COLO668 (cell line): ENCODE results near the gene AIG1.
"Not testable (repeated sequence)": the region's sequence is repeated elsewhere in the genome, so short reads cannot be mapped to it uniquely, and the experiment has no call there.

Experiments
- DNase-seq: peaks from one replicate; lab custom pipeline; 2025; ENCODE audit not compliant: unreplicated experiment; lab: John Stamatoyannopoulos, UW

AIG1 gene, protein sequence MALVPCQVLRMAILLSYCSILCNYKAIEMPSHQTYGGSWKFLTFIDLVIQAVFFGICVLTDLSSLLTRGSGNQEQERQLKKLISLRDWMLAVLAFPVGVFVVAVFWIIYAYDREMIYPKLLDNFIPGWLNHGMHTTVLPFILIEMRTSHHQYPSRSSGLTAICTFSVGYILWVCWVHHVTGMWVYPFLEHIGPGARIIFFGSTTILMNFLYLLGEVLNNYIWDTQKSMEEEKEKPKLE

DNA sequence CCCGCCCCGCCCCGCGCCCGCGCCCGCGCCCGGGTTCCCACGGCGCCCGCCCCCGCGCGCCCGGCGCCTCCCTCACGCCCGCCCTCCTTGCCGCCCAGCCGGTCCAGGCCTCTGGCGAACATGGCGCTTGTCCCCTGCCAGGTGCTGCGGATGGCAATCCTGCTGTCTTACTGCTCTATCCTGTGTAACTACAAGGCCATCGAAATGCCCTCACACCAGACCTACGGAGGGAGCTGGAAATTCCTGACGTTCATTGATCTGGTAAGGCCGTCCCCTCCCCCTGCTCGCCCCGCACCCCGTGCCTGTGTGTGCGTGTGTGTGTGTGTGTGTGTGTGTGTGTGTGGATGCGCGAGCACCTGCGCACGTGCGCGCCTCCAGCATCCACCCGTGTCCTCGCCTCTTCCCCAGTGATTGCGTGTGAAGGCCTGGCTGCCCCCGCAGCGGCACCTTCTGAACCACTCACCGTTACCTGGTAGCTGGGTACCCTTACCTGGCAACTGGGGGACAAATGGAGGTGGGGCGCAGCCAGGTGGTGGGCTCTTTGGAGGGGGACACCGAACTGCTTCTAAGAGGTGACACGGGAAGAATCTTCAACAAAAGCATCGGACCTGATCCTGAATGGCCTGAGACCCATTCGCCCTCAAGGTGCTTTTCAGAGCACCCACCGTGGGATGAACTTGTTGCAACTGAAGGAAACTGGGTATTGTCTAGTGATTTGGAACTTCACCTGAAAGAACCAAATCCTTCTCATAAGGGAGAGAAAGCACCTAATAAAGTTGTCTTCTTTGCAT is at the start of gene AIG1:
Gene AIG1, plus strand, starts transcription at position 84 of the 791 bp plus-strand sequence. Its CDS starts 37 bp downstream, at position 121.
- DNase-seq, result peak; percentile 72

DNA sequence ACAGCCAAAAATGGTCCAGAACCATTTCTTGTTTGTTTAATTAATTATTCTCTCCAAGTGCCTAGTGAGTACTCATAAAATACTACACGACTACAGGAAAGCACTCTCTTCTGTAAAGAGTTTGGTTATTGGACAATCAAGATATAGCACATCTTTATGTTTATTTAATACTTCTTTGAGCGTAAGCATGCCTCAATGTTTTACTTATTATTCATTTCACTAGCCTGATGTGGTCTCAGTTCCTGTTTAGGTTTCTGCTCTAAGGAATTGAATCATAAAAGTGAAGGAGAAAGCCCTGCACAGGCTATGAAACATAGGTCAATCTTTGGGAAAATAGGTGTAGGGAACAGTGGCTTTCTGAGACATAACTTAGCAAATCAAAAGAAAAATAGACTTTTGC is 45.9 kb upstream of the AIG1 start:
- no peak for DNase-seq

DNA sequence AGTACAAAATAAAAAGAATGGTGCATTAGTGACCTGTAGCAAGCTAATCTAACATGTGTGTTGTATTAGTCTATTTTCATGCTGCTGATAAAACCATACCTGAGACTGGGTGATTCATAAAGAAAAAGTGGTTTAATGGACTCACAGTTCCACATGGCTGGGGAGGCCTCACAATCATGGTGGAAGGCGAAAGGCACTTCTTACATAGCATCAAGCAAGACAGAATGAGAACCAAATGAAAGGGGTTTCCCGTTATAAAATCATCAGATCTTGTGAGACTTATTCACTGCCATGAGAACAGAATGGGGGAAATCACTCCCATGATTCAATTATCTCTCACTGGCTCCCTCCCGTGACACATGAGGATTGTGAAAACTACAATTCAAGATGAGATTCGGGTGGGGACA is 45.4 kb upstream of the AIG1 start:
- no peak for DNase-seq

DNA sequence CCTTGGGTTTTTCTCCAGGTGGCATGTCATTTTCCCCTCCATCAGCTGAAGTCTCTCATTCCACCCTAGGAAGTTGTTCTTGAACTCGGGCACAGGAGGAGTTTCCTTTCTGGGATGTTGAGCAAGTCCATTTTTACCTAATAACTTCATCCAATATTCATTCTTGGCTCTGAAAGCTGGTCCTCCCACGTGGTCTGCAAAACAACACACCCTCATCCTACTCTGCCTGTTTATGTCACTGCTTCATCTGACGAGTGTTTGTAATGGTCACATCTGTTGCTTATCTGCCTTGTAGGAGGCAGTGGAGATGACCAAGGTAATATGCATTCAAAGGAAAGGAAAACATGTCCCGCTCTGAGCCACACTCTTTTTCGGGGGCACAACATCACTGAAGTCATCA is 41.7 kb upstream of the AIG1 start:
- DNase-seq, result no peak

DNA sequence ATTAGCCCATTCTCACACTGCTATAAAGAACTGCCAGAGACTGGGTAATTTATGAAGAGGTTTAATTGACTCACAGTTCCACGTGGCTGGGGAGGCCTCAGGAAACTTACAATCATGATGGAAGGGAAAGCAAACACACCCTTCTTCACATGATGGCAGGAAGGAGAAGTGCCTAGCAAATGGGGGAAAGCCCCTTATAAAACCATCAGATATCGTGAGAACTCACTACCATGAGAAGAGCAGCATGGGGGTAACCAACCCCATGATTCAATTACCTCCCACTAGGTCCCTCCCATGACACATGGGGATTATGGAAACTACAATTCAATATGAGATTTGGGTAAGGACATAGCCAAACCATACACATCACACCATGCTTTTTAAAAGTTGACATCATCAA is 39.8 kb upstream of the AIG1 start:
- not testable (repeated sequence) for DNase-seq

DNA sequence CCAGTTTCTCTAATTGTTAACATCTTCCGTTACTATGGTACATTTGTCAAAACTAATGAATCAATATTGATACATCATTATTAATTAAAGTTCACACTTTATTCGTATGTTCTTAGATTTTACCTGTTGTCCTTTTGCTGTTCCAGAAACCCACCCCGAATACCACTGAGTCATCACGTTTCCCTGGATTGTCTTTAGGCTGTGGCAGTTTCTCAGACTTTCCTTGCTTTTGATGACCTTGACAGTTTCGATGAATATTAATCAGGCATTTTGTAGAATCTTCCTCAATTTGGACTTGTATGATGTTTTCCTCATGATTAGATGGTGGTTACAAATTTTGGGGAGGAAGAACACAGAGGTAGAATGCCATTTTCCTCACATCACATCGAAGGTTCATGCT is 39.1 kb upstream of the AIG1 start:
- no peak for DNase-seq

DNA sequence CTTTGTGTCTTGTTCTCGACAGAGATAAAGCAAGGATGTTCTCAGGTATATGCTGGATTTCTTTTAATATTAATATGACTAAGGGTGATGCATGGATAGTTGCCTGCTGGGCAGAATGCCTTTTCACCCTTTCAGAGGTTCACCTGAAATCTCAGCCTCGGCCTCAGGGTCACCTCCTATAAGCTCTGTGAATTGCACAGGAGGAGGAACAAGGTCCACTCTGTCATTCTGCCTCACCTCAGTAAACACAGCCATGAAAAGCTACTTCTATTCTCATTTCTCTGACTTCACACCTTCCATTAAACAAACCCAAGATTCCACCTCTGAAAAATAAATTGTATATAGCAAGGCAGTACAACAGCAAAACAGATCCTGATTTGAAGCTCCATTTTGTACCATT is 38.1 kb upstream of the AIG1 start:
- DNase-seq, result no peak

DNA sequence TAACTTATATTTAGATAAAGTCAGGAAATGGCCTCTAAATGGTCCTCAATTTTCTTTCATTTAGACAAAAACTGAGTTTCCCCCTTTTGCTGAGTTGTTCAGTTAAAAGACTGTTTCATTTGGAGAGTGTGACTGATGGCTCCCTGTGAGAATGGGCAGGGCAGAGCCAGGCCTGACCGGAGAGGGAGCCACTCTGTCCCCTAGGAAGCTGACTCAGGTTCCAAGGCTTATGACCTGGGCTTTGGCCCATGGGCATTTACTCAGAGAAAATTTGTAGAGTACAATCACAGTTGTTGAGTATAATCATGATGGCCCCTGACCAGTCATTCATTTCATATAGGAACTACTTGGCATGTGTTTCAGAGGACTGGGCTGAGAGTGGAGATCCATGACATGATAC is 37.0 kb upstream of the AIG1 start:
- DNase-seq, result no peak

DNA sequence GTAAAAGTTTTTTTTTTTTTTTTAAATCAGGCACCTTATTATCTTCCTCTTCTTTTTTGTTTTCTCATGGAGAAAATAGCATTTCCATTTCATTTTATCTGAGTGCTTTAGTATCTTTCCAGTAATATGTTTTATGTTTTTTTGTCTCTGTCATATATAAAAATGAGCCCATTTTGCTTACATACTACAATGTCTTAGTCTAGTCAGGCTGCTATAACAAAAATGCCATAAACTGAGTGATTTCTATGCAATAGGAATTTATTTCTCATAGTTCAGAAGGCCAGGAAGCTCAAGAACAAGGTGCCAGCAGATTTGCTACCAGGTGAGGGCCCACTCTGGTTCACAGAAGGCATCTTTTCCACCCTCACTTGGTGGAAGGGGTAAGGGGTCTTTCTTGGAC is 35.7 kb upstream of the AIG1 start:
- DNase-seq, result no peak

DNA sequence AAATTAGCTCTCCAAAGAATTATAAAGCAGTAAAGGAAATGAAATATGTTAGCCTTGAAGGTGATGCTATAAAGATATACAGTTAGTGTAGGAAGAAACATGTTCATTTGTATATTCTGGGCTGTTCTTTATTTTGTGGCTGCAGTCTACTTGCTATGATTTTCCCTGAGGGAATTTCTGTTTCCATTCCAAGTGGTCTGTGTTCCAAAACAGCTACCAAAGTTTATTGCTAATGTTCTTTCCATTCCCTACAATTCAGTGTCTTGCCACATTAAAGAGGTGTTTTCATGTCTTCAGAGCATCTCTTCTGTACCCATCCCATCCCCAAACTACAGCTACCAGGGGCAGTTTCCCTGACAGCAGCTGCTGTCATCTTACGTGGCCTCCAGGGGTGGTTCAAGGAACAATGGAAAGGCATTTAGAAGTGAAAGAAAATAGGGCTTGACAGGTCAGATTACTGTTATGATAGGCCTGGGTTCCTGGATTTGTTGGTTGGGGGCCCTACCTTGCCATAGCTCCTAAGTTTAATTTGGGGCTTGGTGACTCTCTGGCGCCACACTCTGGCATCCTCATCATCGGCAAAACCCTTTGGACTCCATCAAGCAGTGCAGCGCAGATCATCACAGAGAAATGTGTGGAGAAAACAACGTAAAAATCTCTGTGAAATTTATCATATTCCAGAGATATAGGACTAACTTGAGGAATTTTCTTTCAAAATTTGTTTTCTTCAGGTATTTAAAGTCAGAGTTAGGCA is 33.8 kb upstream of the AIG1 start:
- peak; percentile 13 for DNase-seq

DNA sequence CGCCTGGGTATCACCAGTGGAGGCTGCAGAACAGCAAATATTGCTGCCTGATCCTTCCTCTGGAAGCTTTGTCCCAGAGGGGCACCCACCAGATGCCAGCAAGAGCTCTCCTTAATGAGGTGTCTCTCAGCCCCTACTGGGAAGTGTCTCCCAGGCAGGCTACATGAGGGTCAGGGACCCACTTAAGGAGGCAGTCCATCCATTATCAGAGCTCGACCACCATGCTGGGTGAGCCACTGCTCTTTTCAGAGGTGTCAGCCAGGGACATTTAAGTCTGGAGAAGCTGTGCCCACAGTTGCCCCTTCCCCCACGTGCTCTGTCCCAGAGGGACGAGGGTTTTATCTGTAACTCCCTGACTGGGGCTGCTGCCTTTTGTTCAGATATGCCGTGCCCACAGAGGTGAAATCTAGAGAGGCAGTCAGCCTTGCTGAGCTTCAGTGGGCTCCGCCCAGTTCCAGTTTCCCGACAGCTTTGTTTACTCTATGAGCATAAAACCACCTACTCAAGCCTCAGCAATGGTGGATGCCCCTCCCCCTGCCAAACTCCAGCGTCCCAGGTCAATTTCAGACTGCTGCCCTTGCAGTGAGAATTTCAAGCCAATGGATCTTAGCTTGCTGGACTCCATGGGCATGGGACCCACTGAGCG is 25.9 kb upstream of the AIG1 start:
- peak; percentile 32 for DNase-seq

DNA sequence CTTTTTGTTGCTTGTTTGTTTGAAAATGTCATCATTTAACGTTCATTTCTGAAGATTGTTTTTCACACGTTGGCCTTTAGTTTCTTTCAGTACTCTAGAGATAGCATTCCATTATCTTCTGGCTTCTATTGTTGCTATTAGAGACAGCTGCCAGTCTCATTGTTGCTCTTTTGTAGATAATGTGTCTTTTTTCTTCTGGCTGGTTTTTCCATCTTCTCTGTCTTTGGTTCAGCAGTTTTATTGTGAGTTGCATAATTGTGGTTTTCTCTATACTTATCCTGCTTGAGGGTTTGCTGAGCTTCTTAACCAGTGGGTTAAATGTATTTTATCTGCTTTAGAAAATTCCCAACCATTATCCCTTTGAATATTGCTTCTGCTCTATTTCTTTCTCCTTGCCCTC is 23.2 kb upstream of the AIG1 start:
- DNase-seq, result no peak

DNA sequence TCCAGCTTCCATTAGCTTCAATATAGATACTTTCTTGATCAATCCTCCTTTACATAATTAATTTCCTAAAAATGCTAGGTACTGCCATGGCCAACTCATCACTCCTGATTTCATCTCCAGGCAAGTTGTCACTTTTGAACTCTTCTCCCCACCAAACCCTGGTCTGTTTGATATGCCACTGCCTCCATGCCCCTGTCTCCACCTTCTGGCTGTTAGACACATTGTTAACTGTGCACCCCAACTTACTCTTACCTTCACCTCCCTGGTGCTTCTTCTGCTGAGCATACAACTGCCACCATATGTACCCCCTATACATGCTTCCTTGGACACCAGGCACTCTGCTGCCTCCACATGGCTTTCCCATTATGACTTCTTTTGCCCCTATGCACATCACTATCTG is 21.9 kb upstream of the AIG1 start:
- no peak for DNase-seq

DNA sequence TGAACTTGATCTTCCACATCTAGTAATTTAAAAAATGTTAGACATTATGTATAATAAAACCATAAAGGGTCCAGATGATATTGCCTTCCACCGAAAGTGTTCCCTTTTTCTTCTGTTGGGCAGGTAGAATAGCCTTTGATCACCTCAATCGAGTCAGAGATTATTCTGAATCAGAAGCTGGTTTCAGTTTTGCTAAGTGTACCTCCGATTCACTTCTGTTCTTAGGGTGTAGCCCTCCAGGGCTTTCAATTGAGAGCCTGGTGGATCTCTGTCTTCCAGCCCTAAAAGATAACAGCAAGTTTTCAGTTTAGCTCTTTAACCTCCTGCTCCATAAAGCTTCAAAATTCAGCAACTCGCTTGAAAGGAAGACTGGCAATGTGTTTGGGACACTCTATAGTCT is 21.1 kb upstream of the AIG1 start:
- no peak for DNase-seq

DNA sequence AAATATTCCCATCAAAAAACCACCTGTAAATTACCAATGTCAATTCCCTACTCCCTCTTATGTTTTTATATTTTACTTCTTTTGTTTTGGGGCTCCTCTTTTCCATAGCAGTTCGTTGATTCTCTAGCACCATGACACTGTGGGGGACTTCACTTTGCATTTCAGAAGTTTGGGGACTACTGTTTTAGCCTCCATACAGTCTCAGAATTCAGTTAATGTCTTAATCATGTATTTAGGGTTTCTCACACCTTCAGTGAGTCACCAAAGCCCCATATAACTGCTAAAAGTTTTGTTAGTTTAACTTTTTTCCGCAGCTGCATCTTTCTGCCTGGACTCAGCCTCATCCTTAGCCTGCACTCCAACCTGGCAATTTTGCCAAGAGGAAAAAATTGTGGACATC is 20.7 kb upstream of the AIG1 start:
- no peak for DNase-seq

DNA sequence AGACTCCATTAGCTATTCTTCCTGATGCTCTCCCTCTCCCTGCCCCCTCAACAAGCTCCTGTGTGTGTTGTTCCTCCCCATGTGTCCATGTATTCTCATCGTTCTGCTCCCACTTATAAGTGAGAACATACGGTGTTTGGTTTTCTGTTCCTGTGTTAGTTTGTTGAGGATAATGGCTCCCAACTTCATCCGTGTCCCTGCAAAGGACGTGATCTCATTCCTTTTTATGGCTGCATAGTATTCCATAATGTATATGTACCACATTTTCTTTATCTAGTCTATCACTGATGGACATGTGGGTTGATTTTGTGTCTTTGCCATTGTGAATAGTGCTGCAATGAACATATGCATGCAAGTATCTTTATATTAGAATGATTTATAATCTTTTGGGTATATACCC is 16.3 kb upstream of the AIG1 start:
- not testable (repeated sequence) for DNase-seq

DNA sequence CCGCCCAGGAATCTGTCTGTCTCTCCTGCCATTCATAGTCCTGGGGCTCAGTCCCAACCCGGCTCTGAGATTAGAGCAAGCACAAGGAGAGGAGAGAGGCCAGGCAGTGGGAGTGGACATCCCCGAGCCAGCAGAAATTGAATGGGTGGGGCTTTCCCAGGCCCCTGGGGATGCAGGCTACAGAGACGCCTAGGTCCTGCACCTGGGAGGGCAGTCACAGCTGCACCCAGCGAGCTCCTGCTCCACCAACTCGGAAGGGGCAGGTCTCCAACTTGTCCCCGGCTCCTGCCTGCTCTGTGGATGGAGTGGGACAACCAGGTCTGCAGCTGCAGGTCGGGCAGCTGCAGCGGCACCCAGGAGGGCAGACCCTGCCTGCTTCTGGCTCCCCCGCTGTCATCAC is 11.1 kb upstream of the AIG1 start:
- no peak for DNase-seq

DNA sequence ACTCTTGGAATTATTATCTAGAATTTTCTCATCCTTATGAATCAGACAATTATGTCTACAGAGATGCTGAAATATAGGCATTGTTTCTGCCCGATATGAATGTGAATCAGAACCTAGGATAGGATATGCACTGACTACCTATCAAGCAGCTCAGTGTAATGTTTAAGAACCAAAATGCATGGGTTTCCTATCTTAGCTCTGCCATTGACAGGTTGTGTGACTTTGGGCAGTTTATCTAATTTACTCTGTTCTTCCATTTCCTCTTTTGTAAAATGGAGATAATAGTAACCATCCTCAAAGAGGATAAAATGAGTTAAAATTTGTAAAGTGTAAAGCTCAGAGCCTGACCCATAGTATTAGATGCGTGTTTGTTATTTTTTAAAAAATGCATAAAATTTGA is 10.2 kb upstream of the AIG1 start:
- DNase-seq, result no peak

DNA sequence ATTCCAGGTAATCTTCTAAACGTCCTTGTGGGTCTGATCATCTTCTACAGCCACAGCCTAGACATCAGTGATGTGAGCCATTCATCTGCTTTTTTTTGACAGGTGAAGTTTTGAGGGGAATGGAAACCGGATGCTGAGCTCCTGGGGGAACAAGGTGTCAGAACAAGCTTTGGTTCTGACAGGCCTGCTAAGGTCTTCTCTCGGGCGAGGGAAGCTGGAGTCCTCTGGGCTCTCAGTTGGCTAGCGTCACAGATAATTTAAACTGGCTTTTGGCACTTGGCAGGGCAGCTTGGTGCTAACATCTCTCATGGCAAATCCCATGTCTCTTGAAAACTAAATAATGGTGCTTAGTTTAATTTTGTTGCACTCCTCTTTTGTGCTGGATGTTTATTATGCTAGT is 8.4 kb upstream of the AIG1 start:
- no peak for DNase-seq

DNA sequence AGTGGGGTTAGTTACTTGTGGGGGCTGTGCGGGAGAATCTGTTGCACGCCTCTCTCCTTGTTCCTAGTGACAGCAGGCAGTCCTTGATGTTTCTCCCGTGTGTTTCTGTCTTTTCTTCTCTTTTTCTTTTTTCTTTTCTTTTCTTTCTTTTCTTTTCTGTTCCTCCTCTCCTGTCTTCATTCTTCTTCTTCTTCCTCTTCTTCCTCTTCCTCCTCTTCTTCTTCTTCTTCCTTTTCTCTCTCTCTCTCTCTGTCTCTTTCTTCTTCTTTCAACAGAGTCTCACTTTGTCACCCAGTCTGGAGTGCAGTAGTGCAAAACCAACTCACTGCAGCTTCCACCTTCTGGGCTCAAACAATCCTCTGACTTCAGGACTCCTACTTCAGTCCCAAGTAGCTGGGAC is 6.8 kb upstream of the AIG1 start:
- no peak for DNase-seq

DNA sequence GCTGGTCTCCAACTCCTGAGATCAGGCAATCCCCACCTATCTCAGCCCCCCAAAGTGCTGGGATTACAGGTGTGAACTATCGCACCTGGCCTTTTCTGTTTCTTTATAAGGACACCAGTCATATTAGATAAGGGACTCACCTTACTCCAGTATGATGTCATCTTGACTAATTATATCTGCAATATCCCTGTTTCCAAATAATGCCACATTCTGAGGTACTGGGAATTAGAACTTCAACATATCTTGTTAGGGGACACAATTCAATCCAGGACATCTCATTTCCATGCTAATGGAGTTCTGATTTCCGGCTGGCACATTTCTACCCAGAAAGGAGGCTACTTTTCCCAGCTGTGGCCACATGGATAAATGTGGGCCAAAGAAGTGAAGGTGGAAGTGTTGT is 6.4 kb upstream of the AIG1 start:
- DNase-seq, result no peak

DNA sequence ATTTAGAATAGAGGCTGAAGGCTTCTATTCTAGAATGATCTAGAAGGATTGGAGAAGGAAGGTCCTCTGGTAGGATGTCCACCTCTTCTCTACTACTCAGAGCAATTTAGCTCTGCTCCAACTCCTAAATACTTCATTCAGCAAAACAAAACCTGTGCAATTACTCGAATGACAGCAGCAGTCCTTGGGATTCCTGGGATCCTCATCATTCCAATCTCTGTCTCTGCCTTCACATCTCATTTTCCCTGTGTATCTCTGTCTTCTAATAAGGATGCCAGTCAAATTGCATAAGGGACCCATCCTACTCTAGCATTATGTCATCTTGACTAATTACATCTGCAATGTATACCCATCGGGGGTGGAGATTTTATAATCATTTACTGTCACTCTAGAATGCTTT is 5.5 kb upstream of the AIG1 start:
- no peak for DNase-seq
